Measurements from ENCODE around the gene GIPC3. TPM values are rescaled to one million over a fixed set of nuclear protein-coding genes. Genes with fewer than 3 reads are reported as not detected.
A peak's percentile ranks its signal among the peaks of the same experiment; 100 is the strongest.
"Not testable (repeated sequence)": the region's sequence is repeated elsewhere in the genome, so short reads cannot be mapped to it uniquely, and the experiment has no call there.

GIPC3 gene
- total RNA-seq, 1 donor, result 0.21 TPM

- no peaks in the 10 kb centered on the region for H3K9me3 ChIP-seq (ENCODE audit: low read depth, low read length)
- H3K4me3 ChIP-seq (ENCODE audit: low read length), result no peak overlapping the region
- H3K27me3 ChIP-seq (ENCODE audit: insufficient read depth, low read length), result no peaks in the 10 kb centered on the region
- H3K4me1 ChIP-seq (ENCODE audit: insufficient read depth, low read length), result no peaks in the 10 kb centered on the region
These were observed 20.1 kb upstream of the GIPC3 start for GRCh38 chr19:3565139-3565538.

- not testable (repeated sequence) for H3K4me3 ChIP-seq (ENCODE audit: low read length); H3K9me3 ChIP-seq (ENCODE audit: low read depth, low read length); H3K27me3 ChIP-seq (ENCODE audit: insufficient read depth, low read length)
- peaks cover 15% of the 10 kb centered on the region for H3K4me1 ChIP-seq (ENCODE audit: insufficient read depth, low read length)
These were observed 15.2 kb upstream of the GIPC3 start for GRCh38 chr19:3570042-3570441.

- Histone ChIP-seq H3K4me1 (ENCODE audit: insufficient read depth, low read length) (peaks cover 15% of the 10 kb centered on the region), H3K27me3 (ENCODE audit: insufficient read depth, low read length) (no peaks in the 10 kb centered on the region), H3K4me3 (ENCODE audit: low read length) (no peak overlapping the region), H3K9me3 (ENCODE audit: low read depth, low read length) (no peaks in the 10 kb centered on the region)
These were observed 14.7 kb upstream of the GIPC3 start for GRCh38 chr19:3570606-3571011.

GRCh38 chr19:3572132-3572854 lies 13.0 kb upstream of the GIPC3 start:
- no peaks in the 10 kb centered on the region for H3K9me3 ChIP-seq (ENCODE audit: low read depth, low read length)
- H3K4me3 ChIP-seq (ENCODE audit: low read length), result peak overlapping the region; percentile 33
- no peaks in the 10 kb centered on the region for H3K27me3 ChIP-seq (ENCODE audit: insufficient read depth, low read length)
- H3K4me1 ChIP-seq (ENCODE audit: insufficient read depth, low read length), result peaks cover 20% of the 10 kb centered on the region

GRCh38 chr19:3572855-3573161 lies 12.5 kb upstream of the GIPC3 start, which contains the start of gene HMG20B:
HMG20B (plus strand) TSS chr19:3572944; CDS start chr19:3573310, 366 bp downstream.
- Histone ChIP-seq H3K4me1 (ENCODE audit: insufficient read depth, low read length) (peaks cover 20% of the 10 kb centered on the region), H3K4me3 (ENCODE audit: low read length) (peak within 1 kb of the TSS; percentile 62), H3K9me3 (ENCODE audit: low read depth, low read length) (no peaks in the 10 kb centered on the region), H3K27me3 (ENCODE audit: insufficient read depth, low read length) (no peaks in the 10 kb centered on the region)

GRCh38 chr19:3573162-3573857 lies 12.0 kb upstream of the GIPC3 start:
- H3K9me3 ChIP-seq (ENCODE audit: low read depth, low read length), result no peaks in the 10 kb centered on the region
- H3K27me3 ChIP-seq (ENCODE audit: insufficient read depth, low read length), result no peaks in the 10 kb centered on the region
- H3K4me3 ChIP-seq (ENCODE audit: low read length), result peak overlapping the region; percentile 62
- peaks cover 20% of the 10 kb centered on the region for H3K4me1 ChIP-seq (ENCODE audit: insufficient read depth, low read length)

GRCh38 chr19:3573858-3574637 lies 11.2 kb upstream of the GIPC3 start:
- peaks cover 20% of the 10 kb centered on the region for H3K4me1 ChIP-seq (ENCODE audit: insufficient read depth, low read length)
- no peaks in the 10 kb centered on the region for H3K27me3 ChIP-seq (ENCODE audit: insufficient read depth, low read length)
- H3K9me3 ChIP-seq (ENCODE audit: low read depth, low read length), result no peaks in the 10 kb centered on the region
- H3K4me3 ChIP-seq (ENCODE audit: low read length), result peak overlapping the region; percentile 62

- Histone ChIP-seq H3K27me3 (ENCODE audit: insufficient read depth, low read length) (no peaks in the 10 kb centered on the region), H3K9me3 (ENCODE audit: low read depth, low read length) (no peaks in the 10 kb centered on the region), H3K4me3 (ENCODE audit: low read length) (no peak overlapping the region), H3K4me1 (ENCODE audit: insufficient read depth, low read length) (peaks cover 20% of the 10 kb centered on the region)
These were observed 10.0 kb upstream of the GIPC3 start for GRCh38 chr19:3575260-3575741.

- H3K9me3 ChIP-seq (ENCODE audit: low read depth, low read length), result no peaks in the 10 kb centered on the region
- no peak overlapping the region for H3K4me3 ChIP-seq (ENCODE audit: low read length)
- H3K4me1 ChIP-seq (ENCODE audit: insufficient read depth, low read length), result peaks cover 20% of the 10 kb centered on the region
- H3K27me3 ChIP-seq (ENCODE audit: insufficient read depth, low read length), result no peaks in the 10 kb centered on the region
These were observed 9.2 kb upstream of the GIPC3 start for GRCh38 chr19:3575949-3576673.

GRCh38 chr19:3576696-3577443 lies 8.4 kb upstream of the GIPC3 start:
- Histone ChIP-seq H3K9me3 (ENCODE audit: low read depth, low read length) (no peaks in the 10 kb centered on the region), H3K4me1 (ENCODE audit: insufficient read depth, low read length) (peaks cover 19% of the 10 kb centered on the region), H3K4me3 (ENCODE audit: low read length) (peak overlapping the region; percentile 10), H3K27me3 (ENCODE audit: insufficient read depth, low read length) (no peaks in the 10 kb centered on the region)

GRCh38 chr19:3577723-3578344 lies 7.4 kb upstream of the GIPC3 start:
- Histone ChIP-seq H3K27me3 (ENCODE audit: insufficient read depth, low read length) (no peaks in the 10 kb centered on the region), H3K4me1 (ENCODE audit: insufficient read depth, low read length) (peaks cover 14% of the 10 kb centered on the region), H3K4me3 (ENCODE audit: low read length) (no peak overlapping the region), H3K9me3 (ENCODE audit: low read depth, low read length) (no peaks in the 10 kb centered on the region)

- H3K4me1 ChIP-seq (ENCODE audit: insufficient read depth, low read length), result peaks cover 11% of the 10 kb centered on the region
- no peaks in the 10 kb centered on the region for H3K9me3 ChIP-seq (ENCODE audit: low read depth, low read length)
- H3K27me3 ChIP-seq (ENCODE audit: insufficient read depth, low read length), result no peaks in the 10 kb centered on the region
- no peak overlapping the region for H3K4me3 ChIP-seq (ENCODE audit: low read length)
These were observed 6.9 kb upstream of the GIPC3 start for GRCh38 chr19:3578390-3578789.

- Histone ChIP-seq H3K9me3 (ENCODE audit: low read depth, low read length) (no peaks in the 10 kb centered on the region), H3K4me3 (ENCODE audit: low read length) (no peak overlapping the region), H3K4me1 (ENCODE audit: insufficient read depth, low read length) (peaks cover 6% of the 10 kb centered on the region), H3K27me3 (ENCODE audit: insufficient read depth, low read length) (no peaks in the 10 kb centered on the region)
These were observed 4.9 kb upstream of the GIPC3 start for GRCh38 chr19:3580156-3580934.

All from mononuclear cell (primary cell).